MCF 10A (cell line): ENCODE measurements around the gene FAM227B. TPM values are rescaled to one million over a fixed set of nuclear protein-coding genes. Genes with fewer than 3 reads are reported as not detected.

Experiments
- BruUV-seq: library from RNA; stranded (reverse); fragments of 400-500 nt; replicated peaks from 2 replicates; lab custom pipeline; 2021; lab: Mats Ljungman, UMichigan
- CTCF ChIA-PET: fragments of 300-600 bp; sonication (Branson Sonifier 250); formaldehyde crosslinking; extraction: SDS; loops from one replicate; lab custom pipeline; 2021; ENCODE audit warnings: antibody characterized with exemption, inconsistent platforms; lab: Yijun Ruan, JAX
- POLR2A ChIA-PET: fragments of 300-600, 350-650 bp; sonication (Branson Sonifier 250); formaldehyde crosslinking; extraction: SDS; loops from one replicate; lab custom pipeline; 2020; ENCODE audit warnings: antibody characterized with exemption, inconsistent platforms; lab: Yijun Ruan, JAX
- DNase-seq: peaks from one replicate; pipeline ENCODE4 v3.0.0-alpha.2; 2018; ENCODE audit not compliant: unreplicated experiment
- H3K27ac Mint-ChIP-seq: one replicate; pipeline ENCODE4 v1.8.0; 2022; ENCODE audit warnings: mild to moderate bottlenecking, low read depth, mixed read lengths; ENCODE audit not compliant: unreplicated experiment
- H3K27me3 Mint-ChIP-seq: one replicate; pipeline ENCODE4 v1.8.0; 2022; ENCODE audit warnings: mixed read lengths; ENCODE audit not compliant: insufficient read depth, unreplicated experiment
- H3K36me3 Mint-ChIP-seq: one replicate; pipeline ENCODE4 v1.8.0; 2022; ENCODE audit warnings: mild to moderate bottlenecking, moderate library complexity, mixed read lengths; ENCODE audit not compliant: insufficient read depth, unreplicated experiment
- H3K4me1 Mint-ChIP-seq: one replicate; pipeline ENCODE4 v1.8.0; 2022; ENCODE audit warnings: mixed read lengths; ENCODE audit not compliant: insufficient read depth, unreplicated experiment
- H3K4me3 Mint-ChIP-seq: one replicate; pipeline ENCODE4 v1.8.0; 2022; ENCODE audit warnings: mild to moderate bottlenecking, moderate library complexity, mixed read lengths; ENCODE audit not compliant: unreplicated experiment
- H3K9me3 Mint-ChIP-seq: one replicate; pipeline ENCODE4 v1.8.0; 2022; ENCODE audit warnings: mixed read lengths; ENCODE audit not compliant: unreplicated experiment
- intact Hi-C: fragments of 100-400 bp; cut with micrococcal nuclease; formaldehyde crosslinking; loops from 2 replicates; pipeline ENCODE4 v1.14.1; 2022
- total RNA-seq: library from RNA; stranded (reverse); gene quantifications from 2 replicates; pipeline ENCODE4 v1.2.3, GENCODE V29; 2022
- TF ChIP-seq, protein P1 (sequence below): fragments of 200-600 bp; IDR thresholded peaks from one replicate; pipeline ENCODE4 v1.8.0; 2022; ENCODE audit warnings: antibody characterized with exemption, mild to moderate bottlenecking; ENCODE audit not compliant: unreplicated experiment

FAM227B gene
- total RNA-seq, 1 experiment from 2014 or later = 5.8 TPM

DNA sequence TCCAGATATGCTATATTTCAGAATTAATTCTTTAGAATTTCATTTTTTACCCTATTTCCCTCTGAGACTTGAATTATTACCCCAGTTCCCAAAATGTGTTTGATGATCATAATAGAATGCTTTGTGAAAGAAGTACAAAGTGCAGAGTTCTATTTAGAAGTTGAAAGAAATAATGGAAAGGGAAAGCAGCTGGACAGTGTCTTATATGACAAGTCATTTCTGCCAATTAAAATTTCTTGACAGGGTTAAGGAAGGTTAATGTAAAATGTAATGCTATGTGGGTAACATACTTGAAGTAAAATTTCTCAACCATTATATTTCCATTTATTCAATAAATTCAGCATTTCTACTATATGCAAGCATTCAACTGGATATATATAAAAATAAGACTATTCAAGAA lies 164.5 kb downstream of the FAM227B start:
- Mint-ChIP-seq H3K4me1 (peaks cover 22% of the 10 kb centered on the region), H3K27me3 (no peaks in the 10 kb centered on the region), H3K9me3 (no peaks in the 10 kb centered on the region), H3K36me3 (no peaks in the 10 kb centered on the region), H3K4me3 (no peak overlapping the region), H3K27ac (no peak overlapping the region)
- BruUV-seq = no TSS peak
- DNase-seq = no peak
- CTCF ChIA-PET = interaction anchor here (1.1 kb wide), 1 partner anchor 34 kb away, joined by 5 read pairs; no protein-coding TSS in a partner anchor
- intact Hi-C loops = no loop called here
- TF ChIP-seq, protein P1, sequence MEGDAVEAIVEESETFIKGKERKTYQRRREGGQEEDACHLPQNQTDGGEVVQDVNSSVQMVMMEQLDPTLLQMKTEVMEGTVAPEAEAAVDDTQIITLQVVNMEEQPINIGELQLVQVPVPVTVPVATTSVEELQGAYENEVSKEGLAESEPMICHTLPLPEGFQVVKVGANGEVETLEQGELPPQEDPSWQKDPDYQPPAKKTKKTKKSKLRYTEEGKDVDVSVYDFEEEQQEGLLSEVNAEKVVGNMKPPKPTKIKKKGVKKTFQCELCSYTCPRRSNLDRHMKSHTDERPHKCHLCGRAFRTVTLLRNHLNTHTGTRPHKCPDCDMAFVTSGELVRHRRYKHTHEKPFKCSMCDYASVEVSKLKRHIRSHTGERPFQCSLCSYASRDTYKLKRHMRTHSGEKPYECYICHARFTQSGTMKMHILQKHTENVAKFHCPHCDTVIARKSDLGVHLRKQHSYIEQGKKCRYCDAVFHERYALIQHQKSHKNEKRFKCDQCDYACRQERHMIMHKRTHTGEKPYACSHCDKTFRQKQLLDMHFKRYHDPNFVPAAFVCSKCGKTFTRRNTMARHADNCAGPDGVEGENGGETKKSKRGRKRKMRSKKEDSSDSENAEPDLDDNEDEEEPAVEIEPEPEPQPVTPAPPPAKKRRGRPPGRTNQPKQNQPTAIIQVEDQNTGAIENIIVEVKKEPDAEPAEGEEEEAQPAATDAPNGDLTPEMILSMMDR = no peak
- POLR2A ChIA-PET = no interaction called here

DNA sequence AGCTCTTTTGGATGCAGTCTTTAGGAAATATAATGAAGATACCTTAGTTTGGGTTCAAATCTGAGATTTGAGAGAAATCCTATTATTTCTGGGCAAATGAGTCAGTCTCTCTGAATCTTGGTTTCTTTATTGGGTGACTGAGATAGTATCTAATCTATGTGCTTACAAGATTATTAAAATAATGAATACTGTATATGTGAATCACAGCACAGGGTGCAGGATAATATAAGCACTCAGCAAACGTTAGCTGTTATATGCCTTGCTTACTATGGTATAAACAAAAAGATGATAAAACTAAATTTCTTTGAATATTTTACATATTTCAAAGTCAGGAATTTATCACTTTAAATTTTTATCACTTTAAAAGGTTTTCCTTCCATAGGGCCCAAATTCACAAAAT lies 168.0 kb downstream of the FAM227B start:
- no peak for DNase-seq
- Mint-ChIP-seq H3K4me1 (no peaks in the 10 kb centered on the region), H3K27ac (no peak overlapping the region), H3K27me3 (no peaks in the 10 kb centered on the region), H3K4me3 (no peak overlapping the region), H3K9me3 (no peaks in the 10 kb centered on the region), H3K36me3 (no peaks in the 10 kb centered on the region)
- TF ChIP-seq, protein P1 = no peak
- CTCF ChIA-PET = interaction anchor here (1.1 kb wide), 1 partner anchor 30 kb away, joined by 4 read pairs; no protein-coding TSS in a partner anchor
- POLR2A ChIA-PET = no interaction called here
- intact Hi-C loops = no loop called here
- BruUV-seq = no TSS peak

DNA sequence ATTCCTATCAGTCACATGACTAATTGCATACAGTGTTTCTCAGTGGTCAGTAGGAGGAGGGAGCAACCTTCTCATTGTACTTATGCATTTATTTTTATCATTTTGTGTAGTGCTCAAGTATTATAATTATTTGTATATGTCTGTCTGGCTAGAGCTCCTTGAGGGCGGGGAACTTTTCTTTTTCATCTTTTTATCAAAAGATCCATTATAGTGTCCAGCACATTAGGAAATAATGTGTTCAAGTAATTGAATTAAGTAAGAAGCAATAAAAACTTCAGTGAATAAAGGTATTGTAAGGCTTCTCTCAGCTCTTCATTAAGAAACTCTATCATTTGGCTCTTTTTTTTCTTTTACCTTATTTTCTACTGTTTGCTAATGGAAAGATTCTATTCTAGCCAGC lies 178.8 kb downstream of the FAM227B start:
- ChIA-PET POLR2A (no interaction called here), CTCF (no interaction called here)
- H3K4me1 Mint-ChIP-seq = no peaks in the 10 kb centered on the region
- no peak for DNase-seq
- H3K27me3 Mint-ChIP-seq = no peaks in the 10 kb centered on the region
- BruUV-seq = no TSS peak
- H3K9me3 Mint-ChIP-seq = no peaks in the 10 kb centered on the region
- no peaks in the 10 kb centered on the region for H3K36me3 Mint-ChIP-seq
- H3K4me3 Mint-ChIP-seq = no peak overlapping the region
- intact Hi-C loops = no loop called here
- H3K27ac Mint-ChIP-seq = no peak overlapping the region
- TF ChIP-seq, protein P1 = no peak

DNA sequence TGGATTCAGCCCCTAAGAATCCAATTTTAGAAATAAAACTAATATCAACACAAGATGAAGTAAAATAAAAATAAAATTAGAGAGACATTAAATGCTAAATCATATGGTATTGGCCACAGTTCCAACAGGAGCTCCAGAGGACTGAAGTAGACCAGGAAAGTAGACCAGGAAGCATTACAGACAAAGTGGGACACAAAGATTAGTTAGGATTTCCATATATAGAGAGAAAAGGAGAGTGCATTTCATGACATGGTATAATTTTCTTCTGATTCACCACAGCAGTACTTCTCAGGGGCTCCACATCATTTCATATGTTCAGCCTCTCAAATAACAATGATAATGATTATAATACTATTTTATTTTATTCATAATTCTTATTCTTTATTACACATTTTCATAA lies 179.3 kb downstream of the FAM227B start:
- Mint-ChIP-seq H3K9me3 (no peaks in the 10 kb centered on the region), H3K27ac (no peak overlapping the region), H3K4me1 (no peaks in the 10 kb centered on the region), H3K4me3 (no peak overlapping the region), H3K27me3 (no peaks in the 10 kb centered on the region), H3K36me3 (no peaks in the 10 kb centered on the region)
- no peak for DNase-seq
- ChIA-PET POLR2A (no interaction called here), CTCF (no interaction called here)
- intact Hi-C loops = no loop called here
- BruUV-seq = no TSS peak
- TF ChIP-seq, protein P1 = no peak
